Kidney capillary endothelial cell (primary cell): Measurements from ENCODE around the gene FHOD3.
"Not testable (repeated sequence)": the region's sequence is repeated elsewhere in the genome, so short reads cannot be mapped to it uniquely, and the experiment has no call there.

ENCODE experiments used
- DNase-seq: peaks from one replicate; pipeline ENCODE4 v3.0.0-alpha.2; 2018; ENCODE audit warnings: low spot score

FHOD3 gene

DNA sequence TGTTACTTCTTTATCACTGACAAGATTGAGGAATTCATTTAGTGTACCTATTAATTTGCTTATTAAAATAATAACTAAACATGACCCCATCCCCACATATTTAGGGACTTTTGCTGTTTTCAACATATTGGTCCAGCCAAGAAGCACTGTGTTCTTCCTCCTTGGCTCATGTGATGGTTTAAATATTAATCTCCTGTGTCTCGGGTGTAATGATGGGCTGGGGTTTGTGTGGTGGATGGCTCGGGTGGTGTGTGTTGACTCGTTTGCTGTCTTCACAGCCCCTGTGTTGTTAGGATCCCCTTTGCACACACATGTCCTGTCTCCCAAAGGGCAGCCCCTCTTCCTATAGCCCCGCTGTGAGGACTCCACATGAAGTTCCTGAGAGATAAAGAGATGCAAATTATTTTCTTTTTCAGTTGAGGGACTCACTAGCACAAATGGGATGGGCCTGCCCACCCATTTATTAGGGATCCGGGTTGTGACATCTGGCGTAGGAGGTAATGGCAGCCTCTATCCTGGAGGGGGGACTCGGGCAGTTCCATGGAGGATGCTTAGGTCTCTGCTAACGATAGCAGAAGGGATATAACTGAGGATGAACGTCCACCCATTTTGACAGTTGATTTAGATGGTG, 53.4 kb downstream of the FHOD3 start:
- DNase-seq = no peak

DNA sequence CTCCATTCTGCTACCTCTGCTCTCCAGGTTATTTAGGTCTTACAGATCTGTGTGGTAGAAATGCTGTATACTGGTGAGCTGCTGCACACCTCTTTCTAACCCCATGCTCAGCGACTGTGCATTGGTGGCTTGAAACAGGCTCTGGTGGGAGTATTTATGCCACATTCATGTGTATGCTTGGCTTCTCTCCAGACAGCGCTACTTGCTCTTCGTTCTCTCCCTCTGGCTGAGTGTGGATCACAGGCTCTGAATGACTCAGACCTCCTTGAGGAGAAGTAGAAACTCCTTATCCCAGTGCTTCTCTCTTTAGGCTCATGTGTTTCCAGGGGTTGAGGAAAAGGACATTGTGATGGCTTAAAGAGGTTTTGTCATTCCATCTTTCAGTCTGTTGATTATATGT, 54.9 kb downstream of the FHOD3 start:
- DNase-seq = no peak

DNA sequence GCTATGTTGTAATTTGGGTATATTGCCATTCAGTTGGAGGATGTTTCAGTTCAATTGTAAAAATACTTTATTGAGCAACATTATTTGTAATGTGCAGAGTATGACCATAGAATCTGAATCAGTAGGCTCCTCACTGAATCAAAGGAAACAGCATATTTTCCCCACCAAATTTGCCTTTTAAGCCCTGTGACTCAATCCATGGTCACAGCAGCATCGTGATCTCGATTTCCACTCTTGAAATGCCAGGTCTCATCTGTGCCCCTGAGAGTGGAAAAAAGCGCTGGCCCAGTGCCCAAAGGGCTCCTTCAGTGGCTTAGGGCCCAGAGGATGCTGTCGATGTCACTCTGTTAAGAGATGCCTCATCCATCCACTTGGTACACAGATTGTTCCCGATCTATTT, 57.5 kb downstream of the FHOD3 start:
- no peak for DNase-seq

DNA sequence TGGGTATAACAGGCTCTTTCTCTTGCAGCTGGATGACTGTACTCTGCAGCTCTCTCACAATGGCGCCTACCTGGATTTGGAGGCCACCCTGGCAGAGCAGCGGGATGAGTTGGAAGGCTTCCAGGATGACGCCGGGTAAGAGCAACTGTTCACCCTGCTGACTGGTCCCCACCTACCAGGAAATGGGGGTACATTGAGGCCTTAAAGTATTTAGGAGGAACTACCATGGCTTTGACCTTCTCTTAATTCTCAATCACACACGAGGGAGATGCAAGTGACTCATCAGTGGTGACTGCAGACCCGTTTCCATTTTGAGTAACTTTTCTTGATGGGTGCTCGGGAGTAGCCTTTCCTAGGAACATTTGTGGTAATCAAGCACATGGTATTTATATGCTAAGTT, 58.0 kb downstream of the FHOD3 start:
- DNase-seq = no peak

DNA sequence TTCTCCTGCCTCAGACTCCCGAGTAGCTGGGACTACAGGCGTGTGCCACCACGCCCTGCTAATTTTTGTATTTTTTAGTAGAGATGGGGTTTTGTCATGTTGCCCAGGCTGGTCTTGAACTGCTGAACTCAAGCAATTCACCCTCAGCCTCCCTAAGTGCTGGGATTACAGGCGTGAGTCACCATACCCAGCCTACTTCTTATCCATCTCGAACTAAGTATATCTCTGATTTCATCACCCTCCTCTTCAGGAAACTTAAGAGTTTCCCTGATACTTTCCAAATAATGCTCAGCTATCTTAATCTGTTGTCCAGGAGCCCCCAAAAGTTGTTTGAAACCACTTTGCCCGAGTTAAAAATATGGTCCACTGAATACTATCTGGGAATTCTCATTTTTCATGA, 59.2 kb downstream of the FHOD3 start:
- not testable (repeated sequence) for DNase-seq

DNA sequence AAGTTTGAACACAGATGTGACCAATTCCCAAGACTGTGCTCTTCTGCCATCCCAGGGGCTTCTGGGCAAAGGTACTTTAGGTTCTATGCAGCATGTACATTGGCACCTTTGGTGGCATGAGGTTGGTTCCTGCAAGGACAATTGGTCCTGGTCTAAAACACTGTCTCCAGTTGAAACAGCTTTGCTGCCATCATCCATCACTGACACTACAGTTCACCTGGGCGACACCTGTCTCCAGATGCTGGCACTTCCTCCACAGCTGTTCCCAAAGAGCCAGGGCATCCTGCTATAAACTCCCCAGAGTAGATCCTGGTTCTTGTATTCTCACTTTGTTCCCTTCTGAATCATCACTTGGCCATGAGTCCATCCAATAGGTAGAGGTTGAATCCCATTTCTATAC, 60.6 kb downstream of the FHOD3 start:
- no peak for DNase-seq

DNA sequence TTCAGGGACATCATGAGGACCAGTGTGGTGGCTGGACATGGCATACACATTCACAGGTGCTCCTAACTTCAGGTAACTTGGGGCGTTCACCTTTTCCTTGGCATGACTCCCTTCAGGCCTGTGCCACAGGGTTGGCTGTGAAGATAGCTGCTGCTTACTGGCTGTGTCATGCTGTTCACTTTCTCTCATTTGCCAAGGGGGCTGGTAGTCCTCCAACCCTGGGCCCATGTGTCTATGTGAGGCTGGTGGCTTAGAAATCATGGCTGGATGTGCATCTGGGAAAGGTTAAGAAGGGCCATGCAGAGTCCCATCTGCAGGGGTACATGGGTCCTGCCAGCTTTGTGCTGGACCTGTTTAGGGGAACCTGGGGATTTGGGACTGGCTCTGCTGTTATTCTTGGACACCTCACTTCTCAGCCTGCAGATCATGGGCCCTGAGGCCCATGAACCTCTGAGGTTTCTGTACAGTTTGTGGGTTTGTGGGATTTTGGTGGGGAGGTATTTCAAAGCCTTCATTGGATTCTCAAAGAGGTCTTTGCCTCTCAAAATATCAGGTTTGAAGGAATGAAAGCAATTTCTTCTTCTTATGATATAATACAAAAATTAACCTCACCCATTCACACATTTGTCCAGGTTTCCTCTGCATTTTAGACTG, 62.9 kb downstream of the FHOD3 start:
- no peak for DNase-seq

DNA sequence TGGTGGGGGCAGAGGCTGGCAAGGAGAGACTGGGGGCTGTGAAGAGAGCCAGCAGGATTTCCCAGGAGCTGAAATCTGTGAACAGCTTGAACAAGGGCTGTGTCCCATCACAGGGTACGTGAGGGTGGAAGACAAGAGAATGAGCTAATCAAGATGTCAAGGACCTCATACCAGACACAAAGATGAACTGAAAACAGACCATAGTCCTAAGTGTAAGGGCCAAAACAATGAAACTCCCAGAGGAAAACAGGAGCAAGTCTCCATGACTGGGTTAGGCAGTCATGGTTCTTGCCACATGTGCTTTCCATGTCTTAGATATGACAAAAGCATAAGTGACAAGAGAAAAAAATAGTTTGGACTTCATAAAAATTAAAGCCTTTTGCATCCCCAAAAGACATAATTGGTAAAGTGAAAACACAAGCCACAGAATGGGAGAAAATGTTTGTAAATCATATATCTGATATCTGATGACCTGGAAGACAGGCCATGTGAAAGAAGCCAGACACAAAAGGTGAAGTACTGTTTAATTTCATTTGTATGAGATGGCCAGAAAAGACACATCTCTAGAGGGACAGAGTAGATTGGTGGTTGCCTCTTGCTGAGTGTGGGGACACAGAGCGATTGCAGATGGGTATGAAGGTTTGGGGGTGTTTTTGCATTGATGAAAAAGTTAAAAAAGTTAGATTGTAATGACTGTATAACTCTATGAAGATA, 67.6 kb downstream of the FHOD3 start:
- DNase-seq = no peak

DNA sequence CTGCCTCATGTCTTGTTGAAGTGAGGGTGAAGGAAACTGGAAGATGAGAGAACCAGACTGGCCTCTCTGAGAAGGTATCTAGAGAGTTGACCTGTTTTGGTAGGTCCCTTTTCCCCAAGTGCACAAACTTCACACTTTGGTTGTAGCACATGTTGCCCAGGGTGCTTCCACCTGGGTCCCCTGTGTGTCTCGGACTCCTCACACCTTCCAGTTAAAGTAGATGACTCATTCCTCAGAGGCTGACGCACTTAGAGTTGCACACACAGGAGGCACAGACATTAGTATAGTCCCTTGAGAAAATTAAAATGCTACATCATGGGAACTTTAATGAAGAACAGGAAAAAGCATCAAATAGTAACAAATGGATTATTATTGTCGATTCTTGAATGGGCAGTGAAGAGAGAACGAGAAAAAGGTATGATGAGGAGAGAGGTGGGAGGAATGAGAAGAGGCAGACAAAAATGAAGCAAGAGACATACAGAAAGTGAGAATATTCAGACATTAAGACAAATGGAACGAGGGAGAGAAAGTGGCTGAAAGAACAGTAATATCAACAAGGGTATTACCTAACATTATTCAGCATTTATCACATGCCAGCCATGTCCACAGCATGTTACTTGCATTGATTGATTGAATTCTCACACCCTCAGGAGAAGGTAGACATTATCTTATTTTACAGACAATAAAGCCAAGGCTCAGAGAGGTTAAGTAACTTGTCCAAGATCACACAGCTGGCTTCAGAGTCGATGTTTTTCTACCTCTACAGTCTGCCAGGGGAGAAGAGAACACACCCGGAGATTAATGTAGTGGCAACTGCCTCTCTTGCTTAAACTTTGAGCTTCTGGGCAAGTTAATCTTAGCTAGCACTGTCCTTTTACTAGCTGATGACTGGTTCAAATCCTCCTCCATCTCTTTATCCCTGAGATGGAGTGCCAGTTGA, 68.6 kb downstream of the FHOD3 start:
- no peak for DNase-seq

DNA sequence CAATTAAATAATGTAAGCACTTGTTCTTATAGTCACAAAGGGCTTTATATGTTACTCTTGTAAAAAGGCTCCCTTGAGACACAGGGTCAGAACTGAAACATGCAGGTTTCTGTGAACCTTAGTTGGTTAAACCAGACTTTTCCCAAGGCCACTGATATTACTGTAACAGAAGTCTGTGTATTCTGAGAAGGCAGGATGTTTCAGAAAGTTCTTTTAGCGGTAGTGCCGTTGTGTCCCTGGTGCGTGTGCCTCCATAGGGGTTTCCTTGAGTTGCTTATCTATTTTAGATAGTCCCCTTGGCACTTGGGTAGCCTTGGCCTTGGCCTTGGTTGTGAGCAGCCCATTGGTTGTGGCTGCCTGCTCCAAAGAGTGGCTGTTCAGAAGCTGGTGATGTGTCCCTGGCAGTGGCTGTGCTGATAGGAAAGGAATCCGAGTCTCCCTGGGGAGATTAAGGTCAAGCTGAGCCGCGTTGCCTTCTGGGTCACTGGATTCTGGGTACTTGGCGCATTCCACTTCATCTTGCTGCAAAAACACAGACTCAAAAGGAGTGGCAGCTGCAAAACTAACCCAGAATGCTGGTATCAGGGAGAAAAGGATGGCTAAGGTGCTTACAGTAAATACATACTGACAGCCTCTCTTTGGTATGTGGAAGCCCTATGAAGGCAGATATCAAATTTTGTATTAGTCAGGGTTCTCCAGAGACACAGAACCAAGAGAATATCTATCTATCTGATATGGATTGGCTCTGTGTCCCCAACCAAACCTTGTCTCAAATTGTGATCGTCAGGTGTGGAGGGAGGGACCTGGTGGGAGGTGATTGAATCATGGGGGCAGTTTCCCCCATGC, 69.7 kb downstream of the FHOD3 start:
- DNase-seq = no peak

DNA sequence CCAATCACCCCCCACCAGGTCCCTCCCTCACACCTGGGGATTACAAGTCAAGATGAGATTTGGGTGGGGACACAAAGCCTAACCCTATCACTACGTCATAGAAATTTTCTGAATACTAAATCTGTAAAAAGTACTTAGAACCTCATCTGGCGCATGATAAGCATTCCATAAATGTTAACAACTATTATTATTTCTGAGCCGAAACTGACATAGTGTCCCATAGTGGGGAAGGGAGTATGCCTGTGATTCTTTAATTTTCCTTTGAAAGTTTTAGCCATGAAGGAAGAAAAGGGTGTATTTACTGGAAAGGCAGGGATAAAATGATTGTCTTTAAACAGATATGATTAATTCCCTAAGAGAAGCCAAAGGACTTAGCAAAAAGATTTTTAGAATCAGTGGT, 71.4 kb downstream of the FHOD3 start:
- DNase-seq = no peak

DNA sequence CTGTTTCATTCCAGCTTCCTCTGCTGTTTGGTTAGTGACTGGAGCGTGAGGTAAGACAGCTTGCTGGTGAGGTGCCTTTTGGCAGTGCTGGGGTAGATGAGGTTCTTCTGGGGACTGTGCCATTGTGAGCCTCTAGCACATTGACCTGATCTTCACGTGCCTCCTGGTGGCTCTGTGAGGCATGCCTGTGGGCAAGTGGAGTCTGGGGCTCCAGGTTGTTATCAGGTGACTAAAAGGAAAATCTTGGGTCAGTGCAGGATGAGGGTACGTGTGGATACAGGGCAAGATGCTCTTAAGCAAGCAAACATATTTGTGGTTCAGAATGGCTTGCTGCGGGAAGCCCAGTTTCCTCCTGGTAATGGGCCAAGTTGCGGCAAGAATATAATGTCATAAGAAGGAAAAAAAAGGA, 75.4 kb downstream of the FHOD3 start:
- no peak for DNase-seq

DNA sequence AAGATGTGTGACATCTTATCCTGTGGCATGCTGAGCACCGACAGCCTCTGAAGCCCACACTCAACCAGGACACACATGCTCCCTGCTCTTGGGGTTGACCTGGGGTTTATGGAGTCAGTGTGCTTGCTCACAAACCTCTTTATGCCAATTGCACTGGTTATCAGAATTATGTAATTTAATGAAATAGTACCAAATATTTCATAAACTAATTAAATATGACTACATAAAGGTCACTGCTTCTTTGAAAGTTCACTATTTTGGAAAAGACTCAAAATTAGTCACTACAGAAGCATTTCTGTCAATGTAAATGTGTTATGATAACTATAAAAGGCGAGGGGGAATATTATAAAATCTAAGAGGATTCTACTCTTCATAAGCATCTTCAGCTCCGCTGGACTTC, 76.7 kb downstream of the FHOD3 start:
- DNase-seq = no peak

DNA sequence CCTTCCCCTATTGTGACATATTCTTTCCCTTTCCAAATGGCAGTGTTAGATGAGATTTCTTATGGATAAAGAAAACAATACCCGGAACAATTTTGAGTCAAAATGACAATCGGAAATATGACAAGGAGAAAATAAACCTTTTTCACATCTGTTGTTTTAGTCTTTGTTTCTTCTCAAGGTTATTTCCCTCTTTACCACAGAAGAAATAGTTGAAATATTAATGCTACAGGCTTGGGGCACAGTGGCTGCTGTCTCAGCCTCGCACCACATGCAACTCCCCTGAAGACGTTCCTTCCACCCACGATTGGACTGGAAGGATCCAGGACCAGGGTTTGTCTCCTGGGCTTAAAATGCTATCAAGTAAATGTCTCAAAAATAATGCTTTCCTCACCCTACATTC, 77.6 kb downstream of the FHOD3 start:
- DNase-seq = no peak

DNA sequence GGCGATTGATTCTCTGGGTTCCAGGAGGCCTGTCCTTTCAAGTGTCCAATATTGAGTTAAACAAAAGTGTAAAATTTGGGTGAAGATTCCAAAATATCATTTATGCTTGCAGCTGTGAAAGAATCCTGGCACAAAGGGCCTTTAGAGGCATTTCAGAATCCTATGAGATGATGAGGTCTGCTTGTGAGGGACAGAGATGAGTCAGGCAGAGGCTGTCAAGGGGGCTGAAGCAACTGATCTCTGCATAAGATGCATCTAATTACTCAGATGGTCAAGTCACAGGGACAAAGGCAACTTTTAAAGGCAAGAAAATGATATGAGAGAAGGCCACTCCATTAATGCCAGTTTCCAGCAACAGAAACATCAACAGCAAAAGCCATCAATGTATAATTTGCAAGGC, 78.8 kb downstream of the FHOD3 start:
- no peak for DNase-seq

DNA sequence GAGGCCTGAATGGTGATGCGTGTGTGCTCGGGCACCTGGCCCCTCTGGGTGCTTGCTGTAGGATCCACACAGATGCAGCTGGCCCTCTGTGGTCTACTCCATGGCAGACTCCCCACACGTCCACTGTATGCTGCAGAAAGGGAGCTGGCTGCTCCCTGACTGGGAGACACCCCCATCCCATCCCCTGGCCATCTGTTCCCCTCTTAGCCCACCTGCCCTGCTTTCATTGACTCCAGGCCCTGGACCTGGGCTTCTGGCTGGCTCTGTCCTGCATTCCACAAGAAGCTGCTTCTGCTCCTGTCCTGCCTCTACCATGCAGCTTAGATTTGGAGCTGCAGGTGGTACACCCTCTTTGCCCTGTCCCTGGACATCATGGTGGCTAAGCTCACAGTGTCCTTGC, 80.1 kb downstream of the FHOD3 start:
- DNase-seq = no peak

DNA sequence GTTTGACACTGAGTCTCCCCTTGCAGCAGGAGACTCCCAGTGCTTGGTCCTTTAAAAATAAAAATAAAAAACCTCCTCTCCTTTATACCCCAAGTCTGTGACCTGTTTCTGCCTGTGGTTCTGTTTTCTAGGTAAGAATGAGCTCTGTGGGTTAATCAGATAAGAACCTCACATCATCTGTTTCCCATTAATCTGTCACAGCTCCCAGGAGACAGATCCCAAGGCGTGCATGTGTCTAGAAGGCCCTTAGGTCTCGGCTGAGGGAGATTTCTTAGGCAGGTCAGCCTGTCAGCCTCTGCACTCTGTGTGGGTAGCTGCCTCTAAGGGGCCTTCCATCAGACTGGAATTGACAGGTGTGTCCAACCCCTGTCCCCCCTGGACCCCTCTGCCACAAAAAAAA, 80.7 kb downstream of the FHOD3 start:
- DNase-seq = no peak

DNA sequence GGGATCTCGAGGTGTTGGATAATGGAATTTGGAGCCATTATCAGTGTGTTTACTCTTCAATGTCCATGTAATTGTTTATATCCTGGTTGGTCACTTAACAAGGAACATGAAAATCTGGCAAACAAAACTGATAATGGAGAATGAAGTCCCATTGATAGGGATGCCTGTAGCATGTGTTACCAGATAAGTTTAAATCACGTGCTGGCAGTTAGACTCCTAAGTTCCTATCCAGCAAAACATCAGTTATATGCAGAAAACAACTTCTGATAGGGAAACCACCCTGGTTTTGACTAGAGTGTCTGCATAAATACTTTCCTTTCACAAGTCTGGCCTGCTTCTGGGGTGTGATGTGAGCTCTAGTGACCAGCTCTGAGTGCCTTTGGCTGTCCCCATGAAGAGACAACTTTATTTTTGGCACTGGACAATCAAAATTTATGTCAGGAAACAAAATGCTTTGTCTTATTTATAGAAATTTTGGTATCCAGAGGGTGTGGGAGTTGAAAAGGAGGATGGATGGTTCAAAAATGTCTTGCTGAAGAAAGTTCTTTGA, 82.0 kb downstream of the FHOD3 start:
- no peak for DNase-seq

DNA sequence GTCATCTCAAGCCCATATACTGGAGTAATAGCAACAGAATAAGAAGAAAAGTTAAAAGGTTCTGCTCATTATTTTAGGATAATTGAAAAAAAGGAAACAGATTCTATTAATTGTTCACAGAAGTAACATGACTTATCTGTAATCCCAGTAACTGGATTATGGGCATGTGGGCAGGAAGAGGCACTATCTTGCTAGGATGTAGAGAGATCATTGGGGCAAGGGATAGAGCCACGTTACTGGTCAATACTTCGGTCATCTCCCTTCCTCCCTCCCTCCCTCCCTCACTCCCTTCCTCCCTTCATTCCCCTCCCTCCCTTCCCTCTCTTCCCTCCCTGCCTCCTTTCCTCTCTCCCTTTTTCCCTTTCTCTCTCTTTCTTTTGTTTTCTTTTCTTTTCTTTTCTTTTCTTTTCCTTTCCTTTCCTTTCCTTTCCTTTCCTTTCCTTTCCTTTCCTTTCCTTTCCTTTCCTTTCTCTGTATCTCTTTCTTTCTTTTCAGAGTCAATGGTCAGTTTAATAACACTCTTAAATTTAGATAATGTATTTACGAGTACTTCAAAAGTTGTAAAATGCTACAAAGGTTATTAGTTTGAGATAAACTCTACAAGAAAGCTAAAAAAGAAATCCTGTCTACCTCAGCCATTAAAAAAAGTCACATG, 82.8 kb downstream of the FHOD3 start:
- no peak for DNase-seq

DNA sequence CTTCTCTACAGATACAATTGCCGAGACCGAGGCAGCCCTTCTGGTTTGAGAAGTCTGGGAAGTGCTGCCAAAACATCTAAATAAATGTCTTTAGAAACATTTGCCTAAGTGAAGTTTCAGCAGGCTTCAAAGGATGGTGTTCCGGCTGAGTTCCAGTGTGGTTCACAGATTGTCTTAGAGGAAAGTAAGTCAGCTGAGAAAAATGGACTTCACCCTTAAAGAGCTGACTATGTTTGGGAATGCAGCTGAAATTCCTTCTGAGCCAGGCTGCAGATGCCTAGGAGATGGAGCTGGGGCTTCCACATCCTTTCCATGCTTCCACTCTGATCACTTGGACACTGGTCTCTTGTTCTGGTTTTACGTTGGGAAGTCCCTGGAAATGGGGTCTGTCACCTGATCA, 83.6 kb downstream of the FHOD3 start:
- DNase-seq = no peak

DNA sequence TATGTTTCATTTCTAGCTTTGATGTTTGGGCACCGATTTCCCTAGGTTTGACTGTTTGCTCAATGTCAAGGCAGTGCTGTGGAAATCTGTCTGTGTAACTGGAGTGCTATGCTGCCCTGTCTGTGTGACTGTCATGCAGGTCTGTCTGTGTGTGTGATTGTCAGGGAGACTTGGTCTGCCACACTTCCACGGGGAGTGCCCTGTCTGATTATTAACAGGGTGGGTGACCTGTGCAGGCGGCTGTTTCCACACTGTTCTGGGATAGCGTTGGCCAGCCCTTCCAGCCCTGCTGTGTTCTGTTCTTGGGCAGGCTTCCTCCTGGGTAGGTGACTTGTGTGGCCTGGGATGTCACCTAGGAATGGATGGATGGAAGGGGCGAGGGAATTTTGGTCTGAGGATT, 85.3 kb downstream of the FHOD3 start:
- DNase-seq = no peak
